SK-N-SH treated with all-trans-retinoic acid at 6 μM for 48 hours (cell line): Measurements from ENCODE around the gene MTMR3.
"Not testable (repeated sequence)": the region's sequence is repeated elsewhere in the genome, so short reads cannot be mapped to it uniquely, and the experiment has no call there.

Experiments
- ATAC-seq: fragments of 200-7000 bp; cut with Tn5 transposase; 3 replicates; pipeline ENCODE4 v1.9.1; 2020; ENCODE audit warnings: mild to moderate bottlenecking, moderate library complexity
- CSDC2 ChIP-seq: fragments of 250-450 bp; sonication (Bioruptor Pico); IDR thresholded peaks from 2 replicates; pipeline ENCODE4 v1.5.0; 2020; ENCODE audit warnings: mild to moderate bottlenecking, moderate library complexity
- GLIS3 ChIP-seq: fragments of 250-450 bp; sonication (Bioruptor Pico); IDR thresholded peaks from 2 replicates; pipeline ENCODE4 v1.5.0; 2020; ENCODE audit warnings: mild to moderate bottlenecking, moderate library complexity
- ISL1 ChIP-seq: fragments of 250-450 bp; sonication (Bioruptor Pico); IDR thresholded peaks from 2 replicates; pipeline ENCODE4 v2.1.2; 2022; ENCODE audit warnings: mild to moderate bottlenecking, moderate library complexity
- SNAI2 ChIP-seq: fragments of 250-450 bp; sonication (Bioruptor Pico); IDR thresholded peaks from 2 replicates; pipeline ENCODE4 v1.5.0; 2020; ENCODE audit warnings: mild to moderate bottlenecking, moderate library complexity
- TCF4 ChIP-seq: fragments of 250-450 bp; sonication (Bioruptor Pico); IDR thresholded peaks from 2 replicates; pipeline ENCODE4 v1.8.0; 2021; ENCODE audit warnings: mild to moderate bottlenecking, moderate library complexity, borderline replicate concordance
- TOX ChIP-seq: fragments of 250-450 bp; sonication (Bioruptor Pico); IDR thresholded peaks from 2 replicates; pipeline ENCODE4 v1.8.0; 2021; ENCODE audit warnings: mild to moderate bottlenecking, moderate library complexity, borderline replicate concordance
- ZC3H10 ChIP-seq: fragments of 250-450 bp; sonication (Bioruptor Pico); IDR thresholded peaks from 2 replicates; pipeline ENCODE4 v1.5.1; 2021; ENCODE audit warnings: mild to moderate bottlenecking, moderate library complexity
- ZFP30 ChIP-seq: fragments of 450-650 bp; formaldehyde crosslinking; IDR thresholded peaks from 2 replicates; pipeline ENCODE4 v1.5.0; 2022; ENCODE audit warnings: mild to moderate bottlenecking, moderate library complexity
- ZNF565 ChIP-seq: fragments of 450-650 bp; formaldehyde crosslinking; conservative IDR thresholded peaks from 2 replicates; pipeline ENCODE4 v1.5.0; 2020; ENCODE audit warnings: low read depth, mild to moderate bottlenecking, moderate library complexity
- ZNF8 ChIP-seq: fragments of 450-650 bp; formaldehyde crosslinking; IDR thresholded peaks from 2 replicates; pipeline ENCODE4 v1.5.0; 2020; ENCODE audit warnings: mild to moderate bottlenecking, moderate library complexity
- TF ChIP-seq, protein P1 (sequence below): fragments of 250-450 bp; sonication (Bioruptor Pico); IDR thresholded peaks from 2 replicates; pipeline ENCODE4 v1.5.0; 2020; ENCODE audit warnings: mild to moderate bottlenecking, moderate library complexity
- TF ChIP-seq, protein P2 (sequence below): fragments of 250-450 bp; sonication (Bioruptor Pico); IDR thresholded peaks from 2 replicates; pipeline ENCODE4 v1.8.0; 2021; ENCODE audit warnings: low read depth, mild to moderate bottlenecking, moderate library complexity, borderline replicate concordance

MTMR3 gene

DNA sequence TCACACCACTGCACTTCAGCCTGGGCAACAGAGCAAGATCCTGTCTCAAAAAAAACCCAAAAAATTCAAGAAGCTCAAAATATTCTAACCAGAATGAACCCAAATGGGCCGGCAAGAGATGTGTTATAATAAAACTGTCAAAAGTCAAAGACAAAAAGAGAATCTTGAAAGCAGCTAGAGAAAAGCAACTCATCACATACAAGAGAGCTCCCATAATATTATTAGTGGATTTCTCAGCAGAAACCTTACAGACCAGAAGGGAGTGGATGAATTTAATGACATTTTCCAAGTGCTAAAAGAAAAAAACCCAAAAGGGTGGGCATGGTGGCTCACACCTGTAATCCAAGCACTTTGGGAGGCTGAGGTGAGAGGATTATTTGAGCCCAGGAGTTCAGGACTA is 174.4 kb downstream of the MTMR3 start (continued):
- no peak for TF ChIP-seq TOX
- TF ChIP-seq, protein P1, sequence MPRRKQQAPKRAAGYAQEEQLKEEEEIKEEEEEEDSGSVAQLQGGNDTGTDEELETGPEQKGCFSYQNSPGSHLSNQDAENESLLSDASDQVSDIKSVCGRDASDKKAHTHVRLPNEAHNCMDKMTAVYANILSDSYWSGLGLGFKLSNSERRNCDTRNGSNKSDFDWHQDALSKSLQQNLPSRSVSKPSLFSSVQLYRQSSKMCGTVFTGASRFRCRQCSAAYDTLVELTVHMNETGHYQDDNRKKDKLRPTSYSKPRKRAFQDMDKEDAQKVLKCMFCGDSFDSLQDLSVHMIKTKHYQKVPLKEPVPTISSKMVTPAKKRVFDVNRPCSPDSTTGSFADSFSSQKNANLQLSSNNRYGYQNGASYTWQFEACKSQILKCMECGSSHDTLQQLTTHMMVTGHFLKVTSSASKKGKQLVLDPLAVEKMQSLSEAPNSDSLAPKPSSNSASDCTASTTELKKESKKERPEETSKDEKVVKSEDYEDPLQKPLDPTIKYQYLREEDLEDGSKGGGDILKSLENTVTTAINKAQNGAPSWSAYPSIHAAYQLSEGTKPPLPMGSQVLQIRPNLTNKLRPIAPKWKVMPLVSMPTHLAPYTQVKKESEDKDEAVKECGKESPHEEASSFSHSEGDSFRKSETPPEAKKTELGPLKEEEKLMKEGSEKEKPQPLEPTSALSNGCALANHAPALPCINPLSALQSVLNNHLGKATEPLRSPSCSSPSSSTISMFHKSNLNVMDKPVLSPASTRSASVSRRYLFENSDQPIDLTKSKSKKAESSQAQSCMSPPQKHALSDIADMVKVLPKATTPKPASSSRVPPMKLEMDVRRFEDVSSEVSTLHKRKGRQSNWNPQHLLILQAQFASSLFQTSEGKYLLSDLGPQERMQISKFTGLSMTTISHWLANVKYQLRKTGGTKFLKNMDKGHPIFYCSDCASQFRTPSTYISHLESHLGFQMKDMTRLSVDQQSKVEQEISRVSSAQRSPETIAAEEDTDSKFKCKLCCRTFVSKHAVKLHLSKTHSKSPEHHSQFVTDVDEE (CRISPR knock-in tag): no peak
- TF ChIP-seq, all 23 proteins: peak for 0

DNA sequence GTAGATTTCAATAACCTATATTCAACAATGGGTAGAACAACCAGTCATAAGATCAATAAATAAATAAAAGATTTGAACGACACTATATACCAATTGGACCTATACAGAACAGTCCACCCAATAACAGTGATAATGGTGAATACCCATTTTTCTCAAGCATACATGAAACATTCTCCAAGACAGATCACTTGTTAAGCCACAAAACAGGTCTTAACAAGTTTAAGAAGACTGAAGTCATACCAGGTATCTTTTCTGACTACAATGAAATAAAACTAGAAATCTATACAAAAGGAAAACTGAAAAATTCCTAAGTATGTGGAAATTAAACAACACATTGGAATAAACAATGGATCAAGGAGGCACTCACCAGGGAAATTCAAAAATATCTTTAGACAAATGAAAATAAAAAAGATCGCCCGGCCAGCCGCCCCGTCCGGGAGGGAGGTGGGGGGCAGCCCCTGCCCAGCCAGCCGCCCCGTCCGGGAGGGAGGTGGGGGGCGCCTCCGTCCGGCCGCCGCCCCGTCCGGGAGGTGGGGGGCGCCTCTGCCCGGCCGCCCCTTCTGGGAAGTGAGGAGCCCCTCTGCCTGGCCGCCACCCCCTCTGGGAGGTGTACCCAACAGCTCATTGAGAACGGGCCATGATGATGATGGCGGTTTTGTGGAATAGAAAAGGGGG is 176.5 kb downstream of the MTMR3 start:
- not testable (repeated sequence) for ATAC-seq

DNA sequence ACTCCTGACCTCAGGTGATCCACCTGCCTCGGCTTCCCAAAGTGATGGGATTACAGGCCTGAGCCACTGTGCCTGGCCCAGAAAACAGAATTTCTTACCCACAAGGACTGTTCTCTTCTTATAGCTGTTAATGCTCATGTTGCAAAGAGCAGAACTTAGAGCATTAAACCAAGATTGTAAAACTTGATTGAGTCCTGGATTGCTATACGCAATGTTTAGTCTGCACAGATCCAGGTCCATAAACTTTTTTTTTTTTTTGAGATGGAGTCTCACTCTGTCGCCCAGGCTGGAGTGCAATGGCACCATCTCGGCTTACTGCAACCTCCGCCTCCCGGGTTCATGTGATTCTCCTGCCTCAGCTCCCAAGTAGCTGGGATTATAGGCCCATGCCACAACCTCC is 178.1 kb downstream of the MTMR3 start:
- not testable (repeated sequence) for ATAC-seq

DNA sequence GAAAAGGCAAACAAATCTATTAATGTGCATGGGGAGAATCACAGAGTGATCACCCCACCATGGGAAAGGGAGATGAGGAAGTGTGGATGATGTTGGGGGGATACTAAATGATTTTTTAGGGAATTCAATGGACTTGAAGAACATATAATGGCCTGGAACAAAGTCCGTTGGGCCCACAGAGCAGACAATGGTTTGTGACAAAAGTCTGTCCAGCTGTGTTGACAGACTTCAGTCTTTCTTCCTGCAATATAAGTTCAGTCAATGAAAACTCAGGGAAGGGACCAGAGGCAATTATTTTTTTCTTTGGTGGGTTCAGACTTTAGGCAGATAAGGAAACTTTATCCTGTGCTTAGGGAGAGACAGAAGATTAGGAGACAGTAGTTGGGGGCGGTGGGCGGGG is 179.3 kb downstream of the MTMR3 start:
- no peak for TF ChIP-seq CSDC2 (CRISPR knock-in tag)
- ATAC-seq: no peak

DNA sequence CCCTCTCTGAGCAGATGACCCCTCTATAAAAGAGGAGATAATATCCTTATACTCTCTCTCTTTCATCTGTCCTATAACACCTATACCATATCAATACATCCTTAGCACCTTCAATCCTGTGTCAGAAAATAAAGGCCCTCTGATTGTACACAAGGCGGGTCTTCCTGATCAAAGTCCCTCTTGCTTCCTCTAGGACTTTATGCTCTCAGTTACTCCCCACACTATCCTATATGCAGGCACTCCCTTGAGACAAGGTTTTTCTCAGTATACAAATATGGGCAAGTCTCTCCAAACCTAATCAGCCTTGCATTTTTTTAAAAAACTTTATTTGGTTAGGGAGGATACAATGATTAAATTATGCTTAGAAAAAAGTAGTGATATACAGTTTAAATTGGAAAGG is 180.0 kb downstream of the MTMR3 start:
- ATAC-seq: no peak
- TF ChIP-seq, protein P1 (CRISPR knock-in tag): no peak
- TF ChIP-seq GLIS3 (CRISPR knock-in tag) (no peak), ZNF8 (CRISPR knock-in tag) (no peak), ZC3H10 (no peak), TCF4 (no peak)

DNA sequence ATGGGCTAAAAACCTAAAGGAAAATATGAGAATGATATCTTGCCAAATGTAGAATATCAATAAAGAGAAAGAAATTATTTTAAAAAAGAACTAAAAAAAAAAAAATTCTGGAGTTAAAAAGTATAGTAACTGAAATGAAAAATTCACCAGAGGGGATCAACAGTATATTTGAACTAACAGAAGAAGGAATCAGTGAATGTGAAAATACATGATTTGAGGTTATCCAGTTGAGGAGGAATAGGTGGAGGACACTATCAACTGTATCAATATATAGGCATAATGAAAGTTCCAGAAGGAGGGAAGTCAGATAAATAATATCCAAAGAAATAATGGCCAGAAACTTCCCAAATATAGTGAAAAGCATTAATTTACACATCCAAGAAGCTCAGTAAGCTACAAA is 181.2 kb downstream of the MTMR3 start:
- ATAC-seq: no peak
- TF ChIP-seq, protein P2, sequence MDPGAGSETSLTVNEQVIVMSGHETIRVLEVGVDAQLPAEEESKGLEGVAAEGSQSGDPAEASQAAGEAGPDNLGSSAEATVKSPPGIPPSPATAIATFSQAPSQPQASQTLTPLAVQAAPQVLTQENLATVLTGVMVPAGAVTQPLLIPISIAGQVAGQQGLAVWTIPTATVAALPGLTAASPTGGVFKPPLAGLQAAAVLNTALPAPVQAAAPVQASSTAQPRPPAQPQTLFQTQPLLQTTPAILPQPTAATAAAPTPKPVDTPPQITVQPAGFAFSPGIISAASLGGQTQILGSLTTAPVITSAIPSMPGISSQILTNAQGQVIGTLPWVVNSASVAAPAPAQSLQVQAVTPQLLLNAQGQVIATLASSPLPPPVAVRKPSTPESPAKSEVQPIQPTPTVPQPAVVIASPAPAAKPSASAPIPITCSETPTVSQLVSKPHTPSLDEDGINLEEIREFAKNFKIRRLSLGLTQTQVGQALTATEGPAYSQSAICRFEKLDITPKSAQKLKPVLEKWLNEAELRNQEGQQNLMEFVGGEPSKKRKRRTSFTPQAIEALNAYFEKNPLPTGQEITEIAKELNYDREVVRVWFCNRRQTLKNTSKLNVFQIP (CRISPR knock-in tag): no peak
- peak; percentile 98 for TF ChIP-seq ZFP30 (CRISPR knock-in tag)
- TF ChIP-seq, all 23 proteins: peak for 1

DNA sequence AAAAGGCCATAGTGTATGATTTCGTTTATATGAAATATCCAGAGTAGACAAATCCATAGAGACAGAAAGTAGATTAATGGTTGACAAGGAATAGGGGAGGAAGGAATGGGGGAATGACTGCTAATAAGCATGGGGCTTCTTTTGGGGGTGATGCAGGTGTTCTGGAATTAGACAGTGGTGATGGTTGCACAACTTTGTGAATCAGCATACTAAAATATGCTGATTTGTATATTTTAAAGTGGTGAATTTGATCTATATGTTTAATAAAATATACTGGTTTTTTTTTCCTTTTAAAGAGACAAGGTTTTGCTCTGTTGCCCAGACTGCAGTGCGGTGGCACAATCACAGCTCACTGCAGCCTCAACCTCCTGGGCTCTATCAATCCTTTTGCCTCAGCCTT is 190.8 kb downstream of the MTMR3 start:
- TF ChIP-seq ZNF565 (CRISPR knock-in tag): no peak
- no peak for TF ChIP-seq CSDC2 (CRISPR knock-in tag)
- TF ChIP-seq ISL1: no peak
- no peak for TF ChIP-seq ZFP30 (CRISPR knock-in tag)
- TF ChIP-seq SNAI2 (CRISPR knock-in tag): no peak
- TF ChIP-seq GLIS3 (CRISPR knock-in tag): no peak
- no peak for TF ChIP-seq ZNF8 (CRISPR knock-in tag)
- TF ChIP-seq, protein P2 (CRISPR knock-in tag): no peak
- no peak for ATAC-seq
